DMS 273 (cell line): Measurements from ENCODE around the gene ATAD1.
A peak's percentile ranks its signal among the peaks of the same experiment; 100 is the strongest.

Source experiments
- DNase-seq: peaks from one replicate; lab custom pipeline; 2025; ENCODE audit not compliant: unreplicated experiment; lab: John Stamatoyannopoulos, UW

Gene ATAD1

GRCh38 chr10:87720665-87721064 is 97.4 kb downstream of the ATAD1 start:
- DNase-seq, result no peak

DNA sequence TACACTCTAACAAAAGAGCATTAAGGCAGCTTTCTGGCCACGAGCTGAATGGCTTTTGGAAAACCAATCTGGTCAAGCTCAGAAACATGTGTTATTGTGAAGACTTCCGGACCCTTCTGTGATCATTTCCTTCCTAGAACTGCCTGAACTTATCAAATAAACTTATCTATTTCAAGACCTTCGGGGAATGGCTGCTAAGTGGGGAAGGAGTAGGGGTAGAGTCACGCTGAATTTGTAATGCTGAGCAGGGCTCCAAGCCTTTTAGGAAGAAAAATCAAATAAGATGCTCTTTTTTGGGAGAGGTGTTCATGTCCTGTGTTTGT is 101.7 kb downstream of the ATAD1 start:
- DNase-seq, result no peak

DNA sequence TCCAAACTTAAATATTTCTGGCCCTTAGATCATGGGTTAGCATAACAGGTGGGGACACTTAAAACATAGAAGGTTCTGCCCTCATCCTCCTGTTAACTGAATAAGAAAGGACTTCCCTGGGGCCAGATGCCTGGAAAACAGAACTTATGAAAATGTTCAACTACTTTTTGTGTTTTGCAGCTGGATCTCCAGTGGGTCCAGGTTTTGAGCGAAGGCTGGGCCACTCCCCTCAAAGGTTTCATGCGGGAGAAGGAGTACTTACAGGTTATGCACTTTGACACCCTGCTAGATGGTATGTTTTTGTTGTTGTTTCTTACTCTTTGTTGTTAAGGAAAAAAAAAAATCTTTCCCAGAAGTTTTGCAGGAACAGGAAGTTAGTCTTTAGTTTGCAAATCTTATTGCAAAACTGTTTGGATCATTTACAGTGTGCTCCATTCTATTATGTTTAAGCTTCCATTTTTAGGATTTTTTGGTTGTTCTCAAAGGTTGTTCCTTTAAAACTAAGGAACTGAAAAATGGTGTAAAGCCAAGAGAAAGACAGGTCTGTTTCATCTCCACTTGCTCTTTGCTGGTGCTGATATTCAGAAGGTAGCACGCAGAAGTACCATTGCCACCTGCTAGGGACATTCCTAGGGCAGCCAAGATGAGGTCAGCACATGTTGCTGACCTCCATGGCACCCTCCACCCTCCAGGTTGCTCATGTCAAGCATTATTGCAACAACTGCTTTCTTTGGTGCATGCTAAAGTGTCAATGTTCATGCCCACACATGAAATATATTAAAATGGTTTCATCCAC is 102.3 kb downstream of the ATAD1 start:
- no peak for DNase-seq

- DNase-seq, result no peak
Measured at GRCh38 chr10:87713707-87714106, 104.3 kb downstream of the ATAD1 start.

DNA sequence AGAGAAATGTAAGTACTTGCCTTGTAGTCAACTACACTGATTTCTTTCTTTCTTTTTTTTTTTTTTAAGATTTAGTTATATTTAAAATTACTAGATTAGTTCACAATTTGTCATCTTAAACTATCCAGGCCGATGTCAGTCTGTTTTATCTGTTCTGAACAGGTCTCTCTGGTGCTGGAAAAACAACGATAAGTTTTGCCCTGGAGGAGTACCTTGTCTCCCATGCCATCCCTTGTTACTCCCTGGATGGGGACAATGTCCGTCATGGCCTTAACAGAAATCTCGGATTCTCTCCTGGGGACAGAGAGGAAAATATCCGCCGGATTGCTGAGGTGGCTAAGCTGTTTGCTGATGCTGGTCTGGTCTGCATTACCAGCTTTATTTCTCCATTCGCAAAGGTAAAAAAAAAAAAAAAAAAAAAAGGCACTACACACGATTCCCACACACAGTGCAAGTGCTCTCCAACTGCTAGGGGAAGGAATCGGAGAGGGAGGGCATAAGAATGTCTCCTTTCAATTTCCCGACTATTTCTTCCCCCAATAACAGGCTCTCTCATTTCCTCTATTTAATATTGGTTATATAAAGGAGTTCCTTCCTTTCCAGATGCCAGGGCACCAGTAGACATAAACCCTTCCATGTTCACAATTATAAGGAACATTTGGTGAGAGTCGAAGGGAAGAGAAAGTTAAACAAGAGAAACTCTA is 105.0 kb downstream of the ATAD1 start:
- no peak for DNase-seq

GRCh38 chr10:87707254-87707653 is 110.8 kb downstream of the ATAD1 start:
- no peak for DNase-seq

DNA sequence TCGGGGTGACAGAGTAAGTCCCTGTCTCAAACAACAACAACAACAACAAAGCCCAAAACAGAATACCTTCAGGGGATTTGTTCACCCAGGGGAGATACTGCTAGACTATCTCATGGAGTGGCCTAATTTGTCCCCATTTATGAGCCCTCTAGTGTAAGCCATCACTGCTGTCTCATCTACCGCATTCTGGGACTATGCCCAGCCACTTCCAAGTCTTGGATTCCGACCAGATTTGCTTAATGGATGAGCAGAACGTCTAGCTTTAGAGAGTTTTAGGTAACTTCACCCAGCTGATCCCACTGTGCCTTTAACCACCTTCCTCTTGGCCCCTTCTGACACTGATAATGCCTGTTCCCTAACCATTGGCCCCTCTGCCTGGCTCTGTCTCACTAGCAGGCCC is 111.3 kb downstream of the ATAD1 start:
- DNase-seq, result peak; percentile 5

DNA sequence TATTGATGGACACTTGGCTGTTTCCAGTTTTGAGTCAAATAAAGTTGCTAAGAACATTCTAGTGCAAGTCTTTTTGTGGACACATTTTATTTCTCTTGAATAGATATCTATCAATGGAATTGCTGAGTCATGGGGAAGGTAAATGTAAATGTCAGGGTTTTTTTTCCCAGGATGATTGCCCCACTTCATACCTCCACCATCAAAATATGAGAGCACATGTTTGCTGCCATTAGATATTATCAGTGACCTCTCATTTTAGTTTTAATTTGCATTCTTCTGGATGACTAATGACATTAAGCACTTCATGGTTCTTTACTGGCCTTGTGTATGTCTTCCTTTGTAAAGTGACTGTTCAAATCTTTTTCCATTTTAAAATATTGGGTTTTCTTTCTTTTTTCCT is 112.7 kb downstream of the ATAD1 start:
- DNase-seq, result no peak

DNA sequence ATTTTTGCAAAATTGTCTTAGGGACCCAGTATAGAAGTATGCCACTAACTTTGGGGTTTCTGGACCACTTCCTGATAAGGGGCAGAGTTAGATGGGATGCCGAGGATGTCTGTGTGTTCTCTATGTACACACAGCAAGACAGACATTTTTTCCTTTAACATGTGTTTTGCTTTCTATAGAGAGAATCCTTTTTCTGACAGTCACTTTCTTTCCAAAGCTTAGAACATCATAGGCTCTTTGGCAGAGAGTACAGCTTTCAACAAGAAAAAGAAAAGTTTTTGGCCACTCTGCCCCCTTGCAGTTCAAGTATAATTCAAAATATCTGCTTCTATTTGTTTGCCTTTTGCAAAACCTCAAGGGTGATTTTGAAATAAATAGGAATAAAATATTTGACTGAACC is 114.3 kb downstream of the ATAD1 start:
- DNase-seq, result no peak

- DNase-seq, result no peak
Measured at GRCh38 chr10:87702973-87703294, 115.1 kb downstream of the ATAD1 start.

- no peak for DNase-seq
Measured at GRCh38 chr10:87702260-87702972, 115.6 kb downstream of the ATAD1 start.
